Measurements from ENCODE around the gene ATF7IP2. TPM values are rescaled to one million over a fixed set of nuclear protein-coding genes. Genes with fewer than 3 reads are reported as not detected.
"Not testable (repeated sequence)": the region's sequence is repeated elsewhere in the genome, so short reads cannot be mapped to it uniquely, and the experiment has no call there.

ATF7IP2 gene
- total and polyA plus RNA-seq, 2 donors (not counting 1 experiment from before 2014, with no cell fraction given): 0.89 to 1.2 TPM

DNA sequence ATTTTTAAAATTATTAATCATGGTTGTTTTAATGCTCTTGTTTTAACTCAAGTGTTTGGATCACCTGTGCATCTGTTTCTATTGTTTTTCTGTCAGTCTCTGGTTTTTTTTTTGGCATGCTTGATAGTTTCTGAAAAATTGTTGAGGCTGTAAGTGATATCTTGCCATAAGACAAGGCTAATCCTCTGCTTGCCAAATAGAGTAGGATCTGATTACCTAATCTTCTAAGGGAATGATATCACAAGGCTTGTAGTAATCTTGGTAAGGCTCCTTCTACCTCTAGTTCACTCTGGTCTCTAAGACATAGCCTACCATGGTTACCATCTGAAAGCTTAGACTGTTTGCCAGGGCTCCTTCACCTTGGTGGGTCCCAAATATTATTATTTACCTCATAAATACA is 81.0 kb downstream of the ATF7IP2 start:
- H3K4me2 ChIP-seq (ENCODE audit: extremely low read depth, insufficient read depth, low read length): no peak overlapping the region
- H3K36me3 ChIP-seq (ENCODE audit: control insufficient read depth, insufficient read depth, low read length): no peaks in the 10 kb centered on the region
- no peaks in the 10 kb centered on the region for H3K4me1 ChIP-seq (ENCODE audit: control insufficient read depth, extremely low read depth, insufficient read depth, low read length)
- no peaks in the 10 kb centered on the region for H3K27me3 ChIP-seq (ENCODE audit: control insufficient read depth, insufficient read depth, low read length)
- DNase-seq (ENCODE audit: low read depth in 2 of 2): no peak
- no peak overlapping the region for H2AFZ ChIP-seq (ENCODE audit: low read length)
- H4K20me1 ChIP-seq (ENCODE audit: control insufficient read depth, extremely low read depth, insufficient read depth, low read length): no peaks in the 10 kb centered on the region
- H3K79me2 ChIP-seq (ENCODE audit: control insufficient read depth, insufficient read depth, low read length): no peaks in the 10 kb centered on the region
- H3K4me3 ChIP-seq (replicated peaks in 1 of 4; ENCODE audit: control extremely low read depth in 1 of 4, insufficient read depth in 1 of 4, low read depth in 3 of 4, low read length in 4 of 4): no peak overlapping the region
- no peak overlapping the region for H3K9ac ChIP-seq (ENCODE audit: insufficient read depth, low read length)
- H3K9me3 ChIP-seq (ENCODE audit: control insufficient read depth, insufficient read depth, low read depth, low read length): no peaks in the 10 kb centered on the region
- no peak overlapping the region for H3K27ac ChIP-seq (ENCODE audit: insufficient read depth, low read length)
- TF ChIP-seq EZH2 (IDR thresholded peaks at IDR 0.05; ENCODE audit: low read length, missing control alignments): no peak

DNA sequence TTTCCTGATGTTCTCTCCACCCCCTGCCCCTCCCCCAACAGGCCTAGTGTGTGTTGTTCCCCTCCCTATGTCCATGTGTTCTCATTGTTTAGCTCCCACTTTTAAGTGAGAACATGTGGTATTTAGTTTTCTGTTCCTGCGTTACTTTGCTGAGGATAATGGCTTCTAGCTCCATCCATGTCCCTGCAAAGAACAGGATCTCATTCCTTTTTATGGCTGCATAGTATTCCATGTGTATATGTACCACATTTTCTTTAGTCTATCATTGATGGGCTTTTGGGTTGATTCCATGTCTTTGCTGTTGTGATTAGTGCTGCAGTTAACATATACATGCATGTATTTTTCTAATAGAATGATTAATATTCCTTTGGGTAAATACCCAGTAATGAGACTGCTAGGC is 90.8 kb downstream of the ATF7IP2 start:
- H3K4me1 ChIP-seq (ENCODE audit: control insufficient read depth, extremely low read depth, insufficient read depth, low read length); H3K4me2 ChIP-seq (ENCODE audit: extremely low read depth, insufficient read depth, low read length); H3K4me3 ChIP-seq (replicated peaks in 1 of 4; ENCODE audit: control extremely low read depth in 1 of 4, insufficient read depth in 1 of 4, low read depth in 3 of 4, low read length in 4 of 4): not testable (repeated sequence)

DNA sequence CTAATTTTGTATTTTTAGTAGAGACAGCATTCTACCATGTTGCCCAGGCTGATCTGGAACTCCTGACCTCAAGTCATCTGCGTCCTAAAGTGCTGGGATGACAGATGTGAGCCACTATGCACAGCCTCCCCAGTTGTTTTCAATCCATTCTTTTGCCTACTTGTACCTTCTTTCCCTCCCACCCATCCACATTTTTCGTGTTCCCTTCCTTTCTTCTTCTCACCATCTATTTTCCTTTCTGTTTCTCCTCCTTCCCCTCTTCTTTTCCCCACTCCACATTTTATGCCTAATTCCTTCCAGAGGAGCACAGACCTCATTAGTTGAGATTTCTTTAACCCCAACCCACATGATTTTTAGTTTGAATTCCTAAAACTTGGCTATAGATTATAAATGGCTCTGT is 94.3 kb downstream of the ATF7IP2 start:
- Histone ChIP-seq H3K4me3 (replicated peaks in 1 of 4; ENCODE audit: control extremely low read depth in 1 of 4, insufficient read depth in 1 of 4, low read depth in 3 of 4, low read length in 4 of 4) (no peak overlapping the region), H3K4me1 (ENCODE audit: control insufficient read depth, extremely low read depth, insufficient read depth, low read length) (no peaks in the 10 kb centered on the region)

More for the DNA sequence above, 90.8 kb downstream of the ATF7IP2 start:
- H4K20me1 ChIP-seq (ENCODE audit: control insufficient read depth, extremely low read depth, insufficient read depth, low read length); H2AFZ ChIP-seq (ENCODE audit: low read length); H3K9ac ChIP-seq (ENCODE audit: insufficient read depth, low read length); H3K36me3 ChIP-seq (ENCODE audit: control insufficient read depth, insufficient read depth, low read length); DNase-seq (ENCODE audit: low read depth in 2 of 2); H3K9me3 ChIP-seq (ENCODE audit: control insufficient read depth, insufficient read depth, low read depth, low read length); H3K79me2 ChIP-seq (ENCODE audit: control insufficient read depth, insufficient read depth, low read length); H3K27ac ChIP-seq (ENCODE audit: insufficient read depth, low read length); H3K27me3 ChIP-seq (ENCODE audit: control insufficient read depth, insufficient read depth, low read length): not testable (repeated sequence)

DNA sequence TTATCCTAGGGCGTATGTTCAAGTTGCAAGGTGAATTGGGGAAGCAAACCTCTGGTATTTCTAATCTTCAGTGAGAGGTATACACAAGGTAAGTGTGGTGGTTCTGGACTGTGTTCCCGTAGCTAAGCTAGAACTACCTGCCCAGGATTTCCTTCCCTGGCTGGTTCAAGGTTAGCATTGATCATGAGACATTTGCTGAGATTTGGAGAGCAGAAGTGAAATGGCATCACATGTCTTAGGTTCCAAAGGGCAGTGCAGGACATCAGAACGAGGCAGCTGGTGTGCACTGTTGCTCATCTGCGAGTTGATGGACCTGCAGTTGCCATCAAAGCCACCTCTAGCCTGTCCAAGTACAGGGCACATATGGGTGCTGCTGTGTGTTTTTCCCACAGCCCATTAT is 99.3 kb downstream of the ATF7IP2 start:
- Histone ChIP-seq H3K79me2 (ENCODE audit: control insufficient read depth, insufficient read depth, low read length) (no peaks in the 10 kb centered on the region), H3K27me3 (ENCODE audit: control insufficient read depth, insufficient read depth, low read length) (no peaks in the 10 kb centered on the region), H3K4me1 (ENCODE audit: control insufficient read depth, extremely low read depth, insufficient read depth, low read length) (no peaks in the 10 kb centered on the region), H3K9ac (ENCODE audit: insufficient read depth, low read length) (no peak overlapping the region), H3K9me3 (ENCODE audit: control insufficient read depth, insufficient read depth, low read depth, low read length) (no peaks in the 10 kb centered on the region), H2AFZ (ENCODE audit: low read length) (no peak overlapping the region), H3K36me3 (ENCODE audit: control insufficient read depth, insufficient read depth, low read length) (no peaks in the 10 kb centered on the region), H3K4me2 (ENCODE audit: extremely low read depth, insufficient read depth, low read length) (no peak overlapping the region), H4K20me1 (ENCODE audit: control insufficient read depth, extremely low read depth, insufficient read depth, low read length) (no peaks in the 10 kb centered on the region), H3K4me3 (replicated peaks in 1 of 4; ENCODE audit: control extremely low read depth in 1 of 4, insufficient read depth in 1 of 4, low read depth in 3 of 4, low read length in 4 of 4) (no peak overlapping the region), H3K27ac (ENCODE audit: insufficient read depth, low read length) (no peak overlapping the region)
- TF ChIP-seq, protein P1, sequence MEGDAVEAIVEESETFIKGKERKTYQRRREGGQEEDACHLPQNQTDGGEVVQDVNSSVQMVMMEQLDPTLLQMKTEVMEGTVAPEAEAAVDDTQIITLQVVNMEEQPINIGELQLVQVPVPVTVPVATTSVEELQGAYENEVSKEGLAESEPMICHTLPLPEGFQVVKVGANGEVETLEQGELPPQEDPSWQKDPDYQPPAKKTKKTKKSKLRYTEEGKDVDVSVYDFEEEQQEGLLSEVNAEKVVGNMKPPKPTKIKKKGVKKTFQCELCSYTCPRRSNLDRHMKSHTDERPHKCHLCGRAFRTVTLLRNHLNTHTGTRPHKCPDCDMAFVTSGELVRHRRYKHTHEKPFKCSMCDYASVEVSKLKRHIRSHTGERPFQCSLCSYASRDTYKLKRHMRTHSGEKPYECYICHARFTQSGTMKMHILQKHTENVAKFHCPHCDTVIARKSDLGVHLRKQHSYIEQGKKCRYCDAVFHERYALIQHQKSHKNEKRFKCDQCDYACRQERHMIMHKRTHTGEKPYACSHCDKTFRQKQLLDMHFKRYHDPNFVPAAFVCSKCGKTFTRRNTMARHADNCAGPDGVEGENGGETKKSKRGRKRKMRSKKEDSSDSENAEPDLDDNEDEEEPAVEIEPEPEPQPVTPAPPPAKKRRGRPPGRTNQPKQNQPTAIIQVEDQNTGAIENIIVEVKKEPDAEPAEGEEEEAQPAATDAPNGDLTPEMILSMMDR (conservative IDR thresholded peaks at IDR 0.05 in 1 of 2, IDR thresholded peaks at IDR 0.05 in 1 of 2; ENCODE audit: low read depth in 1 of 2, low read length in 2 of 2): no peak
- TF ChIP-seq EZH2 (IDR thresholded peaks at IDR 0.05; ENCODE audit: low read length, missing control alignments): no peak
- no peak for DNase-seq (ENCODE audit: low read depth in 2 of 2)

More for the DNA sequence above, 94.3 kb downstream of the ATF7IP2 start:
- Histone ChIP-seq H2AFZ (ENCODE audit: low read length) (no peak overlapping the region), H3K36me3 (ENCODE audit: control insufficient read depth, insufficient read depth, low read length) (no peaks in the 10 kb centered on the region), H4K20me1 (ENCODE audit: control insufficient read depth, extremely low read depth, insufficient read depth, low read length) (no peaks in the 10 kb centered on the region), H3K27ac (ENCODE audit: insufficient read depth, low read length) (no peak overlapping the region), H3K9ac (ENCODE audit: insufficient read depth, low read length) (no peak overlapping the region), H3K79me2 (ENCODE audit: control insufficient read depth, insufficient read depth, low read length) (no peaks in the 10 kb centered on the region), H3K4me2 (ENCODE audit: extremely low read depth, insufficient read depth, low read length) (no peak overlapping the region), H3K9me3 (ENCODE audit: control insufficient read depth, insufficient read depth, low read depth, low read length) (no peaks in the 10 kb centered on the region), H3K27me3 (ENCODE audit: control insufficient read depth, insufficient read depth, low read length) (no peaks in the 10 kb centered on the region)
- DNase-seq (ENCODE audit: low read depth in 2 of 2): no peak
- no peak for TF ChIP-seq EZH2 (IDR thresholded peaks at IDR 0.05; ENCODE audit: low read length, missing control alignments)
- TF ChIP-seq, protein P1 (conservative IDR thresholded peaks at IDR 0.05 in 1 of 2, IDR thresholded peaks at IDR 0.05 in 1 of 2; ENCODE audit: low read depth in 1 of 2, low read length in 2 of 2): no peak
